Muscle of arm (tissue), 14 donors: ENCODE data around the gene TAS1R1. TPM values are rescaled to one million over a fixed set of nuclear protein-coding genes. Genes with fewer than 3 reads are reported as not detected.

Experiments used
- DNase-seq: peaks from one replicate; pipeline ENCODE4 v3.0.0-alpha.2; 2013
- long read RNA-seq, 11 donors: transcript quantifications; one replicate each; lab custom pipeline, GENCODE V29; 2026
- polyA plus RNA-seq, 12 donors: library from polyadenylated mRNA; unstranded; fragments of 120-200 nt; gene quantifications; one replicate each; pipeline ENCODE4 v1.2.1, GENCODE V29; 2013; ENCODE audit not compliant: insufficient read length in 12 of 12

Gene TAS1R1
- polyA plus RNA-seq, result 1 to 10 TPM in 10 of 12 donors, not detected in 2; 3.3 to 7.0 (median 6.2) TPM
- long read RNA-seq, donor 1, result 0 reads
- long read RNA-seq, donor 2, partial matches to known transcripts, result 0 of 4 reads
- long read RNA-seq, donor 2, other reads (novel, unspliced or antisense), result 0 of 4 reads
- long read RNA-seq, donor 3, result 0 reads
- long read RNA-seq, donor 4, partial matches to known transcripts, result 0 of 1 reads
- long read RNA-seq, donor 4, other reads (novel, unspliced or antisense), result 0 of 1 reads
- long read RNA-seq, donor 5, partial matches to known transcripts, result 0 of 1 reads
- long read RNA-seq, donor 5, other reads (novel, unspliced or antisense), result 0 of 1 reads
- long read RNA-seq, donor 6, result 0 reads
- long read RNA-seq, donor 7, partial matches to known transcripts, result 0 of 1 reads
- long read RNA-seq, donor 7, other reads (novel, unspliced or antisense), result 0 of 1 reads
- long read RNA-seq, donor 8, partial matches to known transcripts, result 6 of 7 reads
- long read RNA-seq, donor 8, other reads (novel, unspliced or antisense), result 0 of 7 reads
- long read RNA-seq, donor 9, partial matches to known transcripts, result 0 of 1 reads
- long read RNA-seq, donor 9, other reads (novel, unspliced or antisense), result 0 of 1 reads
- long read RNA-seq, donor 10, partial matches to known transcripts, result 0 of 1 reads
- long read RNA-seq, donor 10, other reads (novel, unspliced or antisense), result 0 of 1 reads
- long read RNA-seq, donor 11, result 0 reads

GRCh38 chr1:6554907-6555778 is at the start of gene TAS1R1:
TSS of gene TAS1R1 (plus strand) at chr1:6555307. CDS start at chr1:6555374, 67 bp downstream.
- peak; percentile 37 for DNase-seq

GRCh38 chr1:6505367-6506209 is 49.5 kb upstream of the TAS1R1 start:
- DNase-seq, result no peak

DNA sequence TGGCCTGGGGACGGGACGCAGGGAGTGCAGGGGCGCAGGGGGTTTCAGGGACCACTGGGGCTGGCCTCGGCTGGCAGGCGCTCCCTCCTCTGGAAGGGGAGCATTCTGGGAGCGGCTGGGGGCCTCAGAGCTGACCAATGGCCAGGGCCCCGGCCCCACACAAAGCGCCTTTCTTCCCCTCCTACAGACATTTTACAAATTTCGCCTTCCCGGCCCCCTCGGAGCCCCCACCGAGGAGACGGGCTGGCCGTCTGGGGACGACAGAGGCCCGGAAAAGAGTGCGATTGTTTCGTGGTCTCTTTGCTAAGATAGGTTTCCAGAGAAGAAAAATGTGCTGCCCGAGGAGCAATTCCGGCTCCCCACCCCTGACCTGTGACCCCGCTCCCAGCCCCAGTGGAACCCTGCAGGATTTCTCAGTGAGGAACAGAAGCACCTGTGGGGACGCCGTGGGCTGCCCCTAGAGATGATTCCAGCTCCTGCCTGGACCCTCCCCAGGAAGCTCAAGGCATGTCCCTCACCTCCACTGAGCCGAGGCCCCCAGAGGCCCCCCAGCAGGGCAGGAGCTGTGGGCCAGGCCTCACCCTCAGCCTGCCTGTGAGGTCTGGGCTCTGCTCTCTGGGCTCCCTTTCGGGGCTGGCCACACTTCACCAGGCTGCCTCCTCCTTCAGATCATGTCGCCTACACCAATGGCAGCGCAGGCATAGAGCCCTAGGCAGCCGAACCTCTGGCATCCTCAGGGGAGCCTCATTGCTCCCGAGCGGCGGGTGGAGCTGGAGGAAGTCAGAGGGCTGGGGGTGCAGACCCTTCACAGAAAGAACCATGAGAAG is 48.7 kb upstream of the TAS1R1 start:
- no peak for DNase-seq

DNA sequence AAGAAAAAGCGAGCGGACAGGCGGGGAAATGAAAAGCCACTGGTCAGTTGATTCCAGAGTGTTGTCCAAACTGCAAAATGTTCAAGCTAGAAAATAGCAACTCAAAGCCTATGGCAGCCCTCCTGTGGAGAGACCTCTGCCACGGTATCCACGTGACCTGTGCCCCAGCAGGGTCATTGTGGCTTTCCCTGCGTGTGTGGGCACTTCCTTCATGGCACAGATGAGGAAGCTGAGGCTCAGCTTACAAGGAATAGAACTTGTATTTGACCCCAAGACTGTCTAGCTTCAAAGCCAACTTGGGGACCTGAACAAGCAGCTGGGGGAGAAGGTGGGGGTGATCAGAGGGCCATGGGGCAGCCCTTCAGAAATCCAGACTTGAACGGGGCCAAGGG is 48.1 kb upstream of the TAS1R1 start:
- DNase-seq, result no peak

GRCh38 chr1:6507461-6507911 is 47.6 kb upstream of the TAS1R1 start:
- no peak for DNase-seq

- no peak for DNase-seq
These were observed 46.8 kb upstream of the TAS1R1 start for GRCh38 chr1:6508154-6508815.

DNA sequence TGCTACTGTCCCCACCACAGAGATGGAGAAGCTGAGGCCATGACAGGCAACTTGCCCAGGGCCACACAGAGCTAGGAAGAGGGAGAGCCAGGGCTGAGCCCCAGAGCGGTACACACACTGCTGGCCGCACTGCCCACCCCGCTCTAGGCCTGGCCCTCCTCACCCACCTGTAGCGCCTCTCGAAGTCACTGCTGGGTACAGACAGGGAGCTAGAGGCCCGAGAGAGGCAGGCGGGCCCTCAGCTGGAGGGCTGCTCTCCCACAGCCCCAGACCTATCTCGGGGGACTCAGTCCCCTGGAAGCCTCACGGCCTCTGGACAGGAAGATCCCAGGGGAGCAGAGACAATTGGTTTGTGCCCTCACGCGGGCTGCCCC is 46.3 kb upstream of the TAS1R1 start:
- no peak for DNase-seq

DNA sequence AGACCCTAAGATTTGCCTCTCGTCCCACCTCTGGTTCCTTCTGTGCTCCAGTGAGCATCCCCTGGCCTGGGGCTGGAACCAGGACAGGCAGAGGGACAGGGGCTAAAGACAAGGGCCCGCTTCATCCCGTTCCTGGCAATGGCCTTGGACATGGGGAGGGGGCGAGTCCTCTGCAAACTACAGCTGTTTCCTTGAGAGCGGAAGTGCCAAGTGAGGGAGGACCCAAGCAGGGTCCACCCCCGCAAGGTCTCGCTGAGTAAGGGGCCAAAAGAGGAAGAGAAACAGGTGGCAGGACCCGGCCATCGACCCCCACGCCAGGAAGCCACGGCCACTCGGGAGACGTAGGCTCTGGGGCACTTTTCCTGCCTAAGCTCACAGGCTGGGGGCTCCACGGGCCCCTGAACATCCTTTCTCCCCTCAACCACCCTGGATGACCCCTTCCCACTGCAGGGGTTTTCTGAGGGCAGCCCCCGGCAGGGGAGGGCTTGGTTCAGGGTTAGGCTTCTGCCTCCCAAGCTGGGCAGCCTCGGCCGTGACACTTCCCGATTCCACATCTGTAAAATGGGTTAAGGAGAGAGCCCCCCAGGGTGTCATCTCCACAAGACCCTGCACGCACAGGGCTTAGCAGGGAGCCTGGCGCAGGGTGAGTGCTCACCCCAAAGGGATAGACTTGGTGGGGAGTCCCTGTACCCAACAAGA is 45.7 kb upstream of the TAS1R1 start:
- DNase-seq, result no peak

DNA sequence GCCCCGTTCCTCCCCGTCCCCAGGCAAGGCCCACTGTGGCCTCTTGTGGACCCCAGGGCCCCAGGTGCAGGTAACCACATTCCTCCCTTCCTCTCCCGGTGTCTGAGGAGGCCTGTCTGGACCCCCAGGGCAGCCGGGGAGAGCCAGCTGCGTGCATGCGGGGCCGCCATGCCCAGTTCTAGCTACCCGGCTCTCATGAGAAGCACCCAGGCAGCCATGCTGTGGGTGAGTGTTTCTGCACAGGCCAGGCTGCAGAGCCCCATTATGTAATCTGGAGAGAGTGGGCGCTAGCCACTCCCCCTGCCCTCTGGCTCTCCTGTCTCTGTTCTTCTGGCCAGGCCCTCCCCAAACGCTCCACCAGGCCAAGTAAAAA is 45.2 kb upstream of the TAS1R1 start:
- DNase-seq, result no peak

GRCh38 chr1:6510493-6510892 is 44.6 kb upstream of the TAS1R1 start:
- no peak for DNase-seq

GRCh38 chr1:6511056-6511455 is 44.1 kb upstream of the TAS1R1 start:
- no peak for DNase-seq

DNA sequence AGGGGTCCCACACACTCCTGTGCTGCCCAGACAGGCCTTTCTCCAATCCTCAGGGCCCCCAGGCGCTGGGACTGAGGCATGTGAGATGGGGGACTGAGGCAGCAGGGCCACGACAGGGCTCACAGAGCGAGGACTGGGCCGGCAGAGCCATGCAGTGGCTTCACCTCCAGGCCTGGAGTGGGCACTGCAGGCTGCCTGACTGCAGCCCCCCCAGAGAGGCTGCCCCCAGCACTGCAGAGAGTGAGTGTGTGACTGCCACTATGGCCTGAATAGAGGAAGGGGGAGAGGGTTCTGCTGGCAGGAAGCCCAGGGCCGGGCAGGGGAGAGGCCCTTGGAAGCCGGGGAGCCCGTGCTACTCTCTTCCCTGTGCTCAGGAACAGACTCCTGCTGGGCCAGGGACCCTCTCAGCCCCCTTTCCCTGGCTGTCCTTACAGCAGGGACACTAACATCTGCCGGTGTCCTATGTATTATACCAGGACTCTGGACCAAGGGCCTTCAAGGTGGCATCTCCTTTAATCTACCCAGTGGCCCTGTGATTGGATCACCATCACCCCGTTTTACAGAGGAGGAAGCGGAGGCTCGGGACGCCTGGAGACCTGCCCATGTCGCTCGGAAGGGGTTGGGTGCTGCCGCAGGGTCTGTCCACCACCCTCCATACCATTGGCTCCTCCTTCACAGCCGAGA is 43.4 kb upstream of the TAS1R1 start:
- DNase-seq, result no peak

GRCh38 chr1:6512245-6512907 is 42.7 kb upstream of the TAS1R1 start:
- no peak for DNase-seq

- DNase-seq, result no peak
These were observed 42.2 kb upstream of the TAS1R1 start for GRCh38 chr1:6512908-6513280.

DNA sequence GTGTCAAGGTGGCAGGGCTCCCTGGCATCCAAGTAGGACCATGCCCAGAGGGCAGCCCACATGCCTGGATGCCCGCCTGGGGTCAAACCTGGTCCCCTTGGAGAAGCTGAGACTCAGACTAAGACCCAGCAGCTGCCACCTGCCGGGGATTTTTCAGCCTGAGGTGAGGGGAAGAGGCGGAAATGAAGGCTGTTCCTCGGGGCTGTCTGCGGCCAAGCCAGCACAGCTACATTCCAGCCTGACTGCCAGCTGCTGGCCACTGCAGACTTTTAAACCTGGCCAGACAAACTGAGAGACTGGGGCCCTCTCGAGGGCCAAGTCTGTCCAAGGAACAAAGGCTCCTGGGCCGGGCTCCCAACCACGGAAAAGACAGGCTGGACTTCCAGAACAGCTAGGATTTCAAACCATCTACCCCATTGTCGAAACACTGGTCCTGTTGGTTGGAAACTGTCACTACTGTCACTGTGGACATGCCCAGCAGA is 41.7 kb upstream of the TAS1R1 start:
- no peak for DNase-seq

GRCh38 chr1:6515771-6516170 is 39.3 kb upstream of the TAS1R1 start:
- DNase-seq, result no peak

GRCh38 chr1:6517435-6517851 is 37.7 kb upstream of the TAS1R1 start:
- DNase-seq, result no peak

DNA sequence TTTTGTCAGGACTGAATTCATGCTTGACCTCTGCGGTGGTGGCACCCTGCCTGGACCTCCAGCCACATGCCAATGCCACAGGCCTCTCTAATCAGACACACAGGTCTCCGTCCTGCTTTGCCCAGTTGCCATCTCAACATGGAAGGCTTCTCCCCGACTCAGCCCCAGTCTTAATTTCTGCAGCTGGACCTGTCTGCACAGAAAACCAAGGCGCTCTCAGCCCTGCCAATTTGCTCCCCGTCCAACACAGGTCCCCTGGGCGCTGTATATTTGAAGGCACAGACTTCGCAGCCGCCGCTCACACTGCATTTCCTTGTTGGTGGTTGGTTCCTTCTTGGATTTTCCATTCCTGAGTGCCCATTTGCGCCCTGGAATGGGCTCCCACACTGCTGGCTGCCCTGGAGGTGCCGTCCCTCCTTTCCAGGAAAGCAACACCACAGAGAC is 35.6 kb upstream of the TAS1R1 start:
- peak; percentile 54 for DNase-seq
